ENCODE measurements around the gene EYA2. TPM values are rescaled to one million over a fixed set of nuclear protein-coding genes. Genes with fewer than 3 reads are reported as not detected.
A peak's percentile ranks its signal among the peaks of the same experiment; 100 is the strongest.
"Not testable (repeated sequence)": the region's sequence is repeated elsewhere in the genome, so short reads cannot be mapped to it uniquely, and the experiment has no call there.

EYA2 gene
- total RNA-seq, 4 donors from 2014 or later = 9.7 to 22.1 (median 14.3) TPM

- H3K4me1 ChIP-seq = no peaks in the 10 kb centered on the region
- H3K4me3 ChIP-seq = no peak overlapping the region
- no peaks in the 10 kb centered on the region for H3K9me3 ChIP-seq
- no peak for DNase-seq
- intact Hi-C loops (cut with DNase I) = no loop called here
- no peaks in the 10 kb centered on the region for H3K36me3 ChIP-seq
- 52 to 69% methylated on average over 1 of the region's 1 CpG for WGBS, 2 donors
- H3K27ac ChIP-seq = no peak overlapping the region
- H3K27me3 ChIP-seq = no peaks in the 10 kb centered on the region
- no peak for TF ChIP-seq CTCF (IDR thresholded peaks at IDR 0.05)
- no peak for TF ChIP-seq POLR2A (IDR thresholded peaks at IDR 0.05)
Measured at GRCh38 chr20:46916258-46916603, 21.6 kb downstream of the EYA2 start.

- intact Hi-C loops (cut with DNase I) = no loop called here
- no peak overlapping the region for H3K4me3 ChIP-seq
- TF ChIP-seq CTCF (IDR thresholded peaks at IDR 0.05) (no peak), POLR2A (IDR thresholded peaks at IDR 0.05) (no peak)
- H3K27me3 ChIP-seq = no peaks in the 10 kb centered on the region
- no peaks in the 10 kb centered on the region for H3K4me1 ChIP-seq
- 80 to 84% methylated on average over 6 to 7 of the region's 7 CpGs for WGBS, 2 donors
- DNase-seq = no peak
- no peaks in the 10 kb centered on the region for H3K36me3 ChIP-seq
- H3K9me3 ChIP-seq = no peaks in the 10 kb centered on the region
- H3K27ac ChIP-seq = no peak overlapping the region
Measured at GRCh38 chr20:46917155-46917554, 22.5 kb downstream of the EYA2 start.

- no peaks in the 10 kb centered on the region for H3K27me3 ChIP-seq
Measured at GRCh38 chr20:46920114-46920513, 25.5 kb downstream of the EYA2 start.

GRCh38 chr20:46922841-46923240, 28.2 kb downstream of the EYA2 start:
- 89 to 90% methylated on average over 9 of the region's 9 CpGs for WGBS, 2 donors
- H3K9me3 ChIP-seq; H3K27me3 ChIP-seq; H3K36me3 ChIP-seq; H3K4me3 ChIP-seq; DNase-seq; H3K27ac ChIP-seq; H3K4me1 ChIP-seq; intact Hi-C loops (cut with DNase I): not testable (repeated sequence)

More at GRCh38 chr20:46920114-46920513, 25.5 kb downstream of the EYA2 start:
- Histone ChIP-seq H3K4me1 (no peaks in the 10 kb centered on the region), H3K27ac (no peak overlapping the region), H3K36me3 (no peaks in the 10 kb centered on the region), H3K9me3 (no peaks in the 10 kb centered on the region), H3K4me3 (no peak overlapping the region)
- no peak for TF ChIP-seq CTCF (IDR thresholded peaks at IDR 0.05)
- no peak for TF ChIP-seq POLR2A (IDR thresholded peaks at IDR 0.05)
- intact Hi-C loops (cut with DNase I) = no loop called here
- DNase-seq = no peak
- WGBS, 2 donors = 82 to 87% methylated on average over 6 of the region's 6 CpGs

GRCh38 chr20:46923550-46923949, 28.9 kb downstream of the EYA2 start:
- intact Hi-C loops (cut with DNase I) = no loop called here
- no peak for DNase-seq
- Histone ChIP-seq H3K27me3 (no peaks in the 10 kb centered on the region), H3K27ac (no peak overlapping the region), H3K4me1 (peaks cover 0 to 5% (median 2%) of the 10 kb centered on the region in 3 donors), H3K9me3 (no peaks in the 10 kb centered on the region), H3K4me3 (no peak overlapping the region), H3K36me3 (no peaks in the 10 kb centered on the region)
- TF ChIP-seq POLR2A (IDR thresholded peaks at IDR 0.05) (no peak), CTCF (IDR thresholded peaks at IDR 0.05) (no peak)
- 68 to 74% methylated on average over 4 of the region's 4 CpGs for WGBS, 2 donors

GRCh38 chr20:46928580-46929132, 34.0 kb downstream of the EYA2 start:
- intact Hi-C loops (cut with DNase I) = no loop called here
- H3K4me3 ChIP-seq = no peak overlapping the region
- peaks cover 0 to 47% (median 8%) of the 10 kb centered on the region in 3 donors for H3K4me1 ChIP-seq
- no peak for DNase-seq
- peak overlapping the region in 3 of 4 donors; percentile 46 to 65 (median 54) for H3K27ac ChIP-seq
- no peaks in the 10 kb centered on the region for H3K36me3 ChIP-seq
- H3K9me3 ChIP-seq = no peaks in the 10 kb centered on the region
- no peak for TF ChIP-seq POLR2A (IDR thresholded peaks at IDR 0.05)
- TF ChIP-seq CTCF (IDR thresholded peaks at IDR 0.05) = no peak
- no peaks in the 10 kb centered on the region for H3K27me3 ChIP-seq
- 40 to 62% methylated on average over 3 to 12 of the region's 12 CpGs for WGBS, 2 donors
